NCI-H1436 (cell line): ENCODE data around the gene FN3KRP.

Experiments
- DNase-seq: peaks from one replicate; lab custom pipeline; 2025; lab: John Stamatoyannopoulos, UW

Gene FN3KRP

DNA sequence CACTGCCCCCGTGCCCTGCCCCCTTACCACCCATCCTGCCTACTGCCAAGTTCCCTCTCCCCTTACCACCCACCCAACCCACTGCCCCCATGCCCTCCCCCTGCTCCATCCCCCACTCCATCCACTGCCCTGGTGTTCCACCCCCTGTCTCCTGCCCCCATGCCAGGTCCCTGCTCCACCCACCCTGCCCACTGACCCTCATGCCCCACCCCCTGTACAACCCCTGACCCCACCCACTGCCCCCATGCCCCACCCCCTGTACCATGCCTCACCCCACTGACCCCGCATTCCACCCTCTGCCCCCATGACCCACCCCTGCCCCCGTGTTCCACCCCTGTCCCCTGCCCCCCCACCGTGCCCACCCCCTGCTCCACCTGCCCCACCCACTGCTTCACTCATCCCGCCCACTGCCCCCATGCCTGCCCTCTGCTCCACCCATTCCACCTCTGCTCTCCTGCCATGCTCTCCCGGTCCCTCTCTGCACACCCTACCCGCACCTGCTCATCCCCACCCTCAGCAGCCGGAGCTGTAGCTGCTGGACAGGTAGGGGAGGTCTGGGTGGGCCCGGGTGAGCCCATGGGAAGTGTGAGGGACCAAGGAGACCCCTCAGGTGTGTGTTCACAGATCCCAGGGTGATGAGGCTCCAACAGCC is 7.4 kb upstream of the FN3KRP start:
- DNase-seq = no peak

DNA sequence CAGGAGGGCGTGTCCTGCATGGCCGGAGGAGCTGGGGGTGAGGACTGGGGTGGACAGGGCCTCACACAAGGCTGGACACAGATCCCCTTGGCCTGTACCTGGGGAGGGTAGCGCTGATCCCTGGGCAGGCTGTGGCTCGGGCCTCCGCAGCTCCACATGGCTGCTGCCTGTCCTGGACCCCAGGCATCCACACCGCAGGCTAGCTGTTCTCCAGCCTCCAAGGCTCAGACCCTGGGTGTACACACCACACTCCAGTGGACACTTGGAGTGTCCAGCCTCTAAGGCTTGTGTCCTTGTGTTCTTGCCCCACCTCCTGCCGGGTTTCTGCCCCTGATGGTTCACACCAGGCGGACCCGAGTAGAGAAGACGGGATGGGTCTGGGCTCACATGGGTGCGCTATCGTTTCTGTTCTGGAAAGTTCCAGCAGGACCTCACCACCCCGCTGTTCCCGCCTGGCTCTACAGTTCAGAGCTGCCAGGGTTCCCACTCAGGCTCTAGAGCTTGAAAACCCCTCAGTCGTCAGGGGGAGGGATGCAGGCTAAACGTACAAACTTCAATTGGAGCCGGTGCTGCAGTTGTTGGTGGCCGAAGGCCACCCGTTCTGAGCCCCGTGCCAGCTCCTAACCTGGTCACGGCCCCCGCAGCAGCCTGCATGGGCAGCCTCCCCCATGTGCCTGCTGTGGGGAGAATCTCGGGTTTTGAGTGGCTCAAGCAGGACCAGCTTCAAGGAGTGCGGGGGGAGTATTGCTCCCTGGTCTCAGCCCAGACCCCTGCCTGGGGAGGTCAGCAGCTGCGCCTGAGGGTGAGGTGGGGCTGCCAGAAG is 6.6 kb upstream of the FN3KRP start:
- DNase-seq = no peak

DNA sequence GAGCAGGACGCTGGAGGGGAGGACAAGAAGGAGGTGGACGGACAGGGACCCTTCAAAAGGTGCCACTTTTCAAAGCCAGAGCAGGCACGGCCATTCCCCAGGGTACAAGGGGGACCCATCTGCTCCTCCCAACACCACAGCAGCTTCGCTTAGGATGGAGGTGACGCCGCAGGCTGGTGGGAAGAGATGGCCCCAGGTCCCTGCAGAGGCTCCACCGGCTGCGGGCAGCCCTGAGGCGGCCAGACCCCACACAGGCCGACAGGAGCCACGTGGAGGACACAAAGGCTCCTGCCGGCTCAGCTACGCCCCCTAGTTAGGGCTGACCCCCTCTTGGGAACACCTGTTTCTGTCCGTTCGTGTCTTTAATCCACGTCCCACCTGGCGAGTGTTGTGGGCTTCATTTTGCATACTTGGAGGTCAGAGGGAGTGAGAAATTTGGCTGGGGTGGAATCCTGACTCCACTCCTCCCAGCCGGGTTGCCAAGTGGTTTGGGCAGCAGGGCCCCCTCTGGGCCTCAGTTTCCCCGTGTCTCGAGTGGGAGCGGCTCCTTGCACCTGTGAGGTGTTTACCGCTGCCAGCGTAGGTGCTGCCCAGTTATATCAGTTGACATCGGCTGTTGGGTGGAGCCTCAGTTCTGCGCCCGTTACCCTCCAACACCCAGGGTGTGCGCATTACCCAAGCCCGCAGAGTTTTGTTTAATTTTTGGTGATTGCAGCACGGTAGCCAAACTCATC is 5.8 kb upstream of the FN3KRP start:
- no peak for DNase-seq

DNA sequence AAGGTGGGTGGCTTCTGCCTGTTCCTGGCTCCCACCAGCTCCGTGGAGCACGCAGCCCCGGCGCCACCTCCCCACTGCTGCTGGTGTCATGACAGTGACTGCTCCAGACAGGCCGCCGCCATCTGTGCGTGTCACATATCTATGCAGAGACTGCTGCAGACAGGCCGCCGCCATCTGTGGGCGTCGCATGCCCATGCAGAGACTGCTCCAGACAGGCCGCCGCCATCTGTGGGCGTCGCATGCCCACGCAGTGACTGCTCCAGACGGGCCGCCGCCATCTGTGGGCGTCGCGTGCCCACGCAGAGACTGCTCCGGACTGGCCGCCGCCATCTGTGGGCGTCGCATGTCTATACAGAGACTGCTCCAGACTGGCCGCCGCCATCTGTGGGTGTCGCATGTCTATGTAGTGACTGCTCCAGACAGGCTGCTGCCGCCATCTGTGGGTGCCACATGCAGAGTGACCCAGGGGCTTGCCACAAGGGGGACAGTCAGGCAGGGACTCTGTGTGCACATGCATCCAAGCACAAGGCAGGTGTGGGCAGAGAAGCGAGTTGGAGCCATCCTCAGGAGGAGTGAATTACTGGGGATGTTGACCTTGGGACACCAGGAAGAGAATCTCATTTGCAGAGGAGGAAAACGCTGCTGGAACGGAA is 3.3 kb upstream of the FN3KRP start:
- DNase-seq = no peak

DNA sequence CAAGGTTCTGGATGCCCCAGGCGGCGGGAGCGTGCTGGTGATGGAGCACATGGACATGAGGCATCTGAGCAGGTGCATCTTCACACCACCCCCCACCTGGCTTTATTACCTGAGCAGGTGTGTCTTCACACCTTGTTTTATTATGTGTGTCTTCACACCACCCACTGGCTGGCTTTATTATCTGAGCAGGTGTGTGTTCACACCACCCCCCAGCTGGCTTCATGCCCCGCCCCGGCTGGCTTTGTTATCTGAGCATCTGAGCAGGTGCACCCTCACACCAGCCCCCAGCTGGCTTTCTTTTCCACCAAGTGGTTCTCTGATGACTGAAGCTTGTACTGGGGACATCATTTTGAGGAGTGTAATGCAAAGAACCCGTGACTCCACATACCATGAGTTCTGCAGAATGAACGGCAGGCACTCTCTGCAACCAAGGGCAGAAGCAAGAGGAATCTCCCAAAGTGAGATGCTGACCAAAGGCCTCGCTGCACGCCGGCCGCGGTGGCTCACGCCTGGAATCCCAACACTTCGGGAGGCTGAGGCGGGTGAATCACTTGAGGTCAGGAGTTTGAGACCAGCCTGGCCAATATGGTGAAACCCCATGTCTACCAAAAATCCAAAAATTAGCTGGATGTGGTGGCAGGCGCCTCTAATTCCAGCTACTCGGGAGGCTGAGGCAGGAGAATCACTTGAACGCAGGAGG is 2.6 kb downstream of the FN3KRP start:
- no peak for DNase-seq

DNA sequence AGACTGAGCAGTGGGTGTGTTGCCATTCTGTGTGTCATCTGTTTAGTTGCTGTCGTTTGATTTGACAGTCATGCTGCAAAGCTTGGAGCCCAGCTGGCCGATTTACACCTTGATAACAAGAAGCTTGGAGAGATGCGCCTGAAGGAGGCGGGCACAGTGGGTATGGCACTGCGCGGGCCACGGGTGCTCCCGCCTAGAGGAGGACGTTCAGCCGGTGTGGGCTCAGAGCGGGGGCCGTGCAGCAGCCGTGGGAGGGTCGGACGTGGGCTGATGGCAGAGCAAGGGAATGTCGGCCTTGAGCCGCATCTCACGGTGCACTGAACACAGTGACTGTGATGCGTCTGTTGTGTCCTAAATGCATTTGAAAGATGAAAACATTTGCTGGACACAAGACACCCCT is 3.7 kb downstream of the FN3KRP start:
- DNase-seq = no peak

DNA sequence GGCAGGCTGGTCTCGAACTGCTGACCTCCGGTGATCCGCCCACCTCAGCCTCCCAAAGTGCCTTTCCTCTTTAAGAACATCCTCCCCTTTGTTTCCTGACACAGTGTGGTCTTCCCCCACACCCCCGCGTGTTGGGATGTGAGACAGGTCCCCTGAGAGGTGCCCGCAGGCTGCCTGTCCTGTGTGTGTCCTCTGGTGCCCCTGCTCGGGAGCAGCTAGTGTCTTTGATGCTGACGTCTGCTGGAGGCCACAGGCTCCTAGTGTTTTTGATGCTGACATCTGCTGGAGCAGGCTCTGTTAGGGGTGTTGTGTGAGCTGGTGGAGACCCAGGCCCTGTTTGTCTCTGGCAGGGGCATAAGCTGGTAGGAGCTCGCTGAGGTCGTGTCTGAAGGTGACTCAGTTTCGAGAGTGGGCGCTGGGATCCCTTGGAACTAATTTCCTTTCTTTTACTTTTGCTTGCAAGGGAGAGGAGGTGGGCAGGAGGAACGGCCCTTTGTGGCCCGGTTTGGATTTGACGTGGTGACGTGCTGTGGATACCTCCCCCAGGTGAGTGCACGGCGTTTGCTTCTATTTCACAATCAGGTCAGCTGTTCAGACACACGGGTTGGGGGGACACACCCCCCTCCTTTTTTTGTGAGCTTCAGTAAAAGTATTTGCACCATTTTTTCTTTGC is 6.0 kb downstream of the FN3KRP start:
- DNase-seq = no peak

DNA sequence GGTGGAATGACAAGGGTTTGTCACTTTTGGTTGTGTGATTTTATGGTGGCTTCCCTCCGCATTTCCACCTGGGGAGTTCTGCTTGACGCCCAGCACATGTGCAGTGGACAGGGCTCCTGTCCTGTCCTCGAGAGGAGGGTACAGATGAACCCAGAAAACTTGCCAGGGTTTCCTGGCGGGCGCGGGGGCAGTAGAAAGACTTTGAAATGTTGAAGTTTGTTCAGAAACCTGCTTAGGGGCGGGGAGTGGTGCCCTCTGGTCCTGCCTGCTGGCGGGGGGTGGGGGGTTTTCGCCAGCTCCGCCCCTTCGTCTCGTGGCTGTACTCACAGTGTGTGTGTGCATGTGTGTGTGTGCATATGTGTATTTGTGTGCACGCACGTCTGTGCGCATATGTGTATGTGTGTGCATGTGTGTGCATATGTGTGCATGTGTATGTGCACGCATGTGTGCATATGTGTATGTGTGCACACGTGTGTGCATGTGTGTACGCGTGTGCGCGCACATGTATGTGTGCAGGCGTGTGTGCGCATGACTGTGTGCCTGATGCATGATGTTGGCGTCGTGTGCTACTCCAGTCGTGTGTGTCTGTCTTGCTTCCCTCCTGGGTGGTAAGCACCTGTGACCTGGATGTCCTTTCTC is 6.8 kb downstream of the FN3KRP start:
- DNase-seq = no peak

DNA sequence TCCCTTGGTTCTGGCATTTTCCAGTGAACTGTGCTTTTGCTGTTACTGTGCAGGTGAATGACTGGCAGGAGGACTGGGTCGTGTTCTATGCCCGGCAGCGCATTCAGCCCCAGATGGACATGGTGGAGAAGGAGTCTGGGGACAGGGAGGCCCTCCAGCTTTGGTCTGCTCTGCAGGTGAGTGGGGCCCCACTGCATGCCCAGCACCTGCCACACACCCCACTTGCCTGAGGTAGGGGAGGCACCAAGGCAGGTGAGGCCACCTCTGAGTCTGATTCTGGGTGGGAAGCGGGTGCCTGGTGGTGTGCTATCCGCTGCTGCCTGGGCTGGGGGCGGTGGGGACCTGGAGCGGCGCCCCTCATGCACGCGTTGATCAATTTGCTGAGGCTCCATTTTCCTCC is 9.9 kb downstream of the FN3KRP start:
- DNase-seq = no peak

DNA sequence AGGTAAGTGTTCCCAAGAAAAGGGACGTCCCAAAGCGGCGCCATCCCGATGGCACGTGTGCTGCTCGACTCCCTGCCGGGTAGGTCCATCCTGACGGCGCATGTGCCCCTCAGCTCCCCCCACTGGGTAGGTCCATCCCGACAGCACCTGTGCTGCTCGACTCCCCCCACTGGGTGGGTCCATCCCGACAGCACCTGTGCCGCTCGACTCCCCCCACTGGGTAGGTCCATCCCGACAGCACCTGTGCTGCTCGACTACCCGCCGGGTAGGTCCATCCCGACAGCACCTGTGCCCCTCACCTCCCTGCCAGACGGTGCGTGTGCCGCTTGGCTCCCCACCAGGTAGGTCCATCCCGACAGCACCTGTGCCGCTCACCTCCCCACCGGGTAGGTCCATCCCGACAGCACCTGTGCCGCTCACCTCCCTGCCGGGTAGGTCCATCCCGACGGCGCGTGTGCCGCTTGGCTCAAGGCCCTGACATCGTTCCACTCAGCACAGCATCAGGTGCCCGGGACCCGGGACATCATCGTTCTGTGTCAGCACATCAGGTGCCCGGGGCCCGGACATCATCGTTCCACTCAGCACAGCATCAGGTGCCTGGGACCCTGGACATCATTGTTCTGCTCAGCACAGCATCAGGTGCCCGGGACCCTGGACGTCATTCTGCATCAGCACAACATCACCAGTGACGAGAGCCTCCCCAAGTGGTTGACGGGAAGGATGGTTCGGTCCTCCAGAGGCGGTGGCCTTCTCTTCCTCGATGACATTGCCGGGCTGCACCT is 13.2 kb downstream of the FN3KRP start:
- DNase-seq = no peak

DNA sequence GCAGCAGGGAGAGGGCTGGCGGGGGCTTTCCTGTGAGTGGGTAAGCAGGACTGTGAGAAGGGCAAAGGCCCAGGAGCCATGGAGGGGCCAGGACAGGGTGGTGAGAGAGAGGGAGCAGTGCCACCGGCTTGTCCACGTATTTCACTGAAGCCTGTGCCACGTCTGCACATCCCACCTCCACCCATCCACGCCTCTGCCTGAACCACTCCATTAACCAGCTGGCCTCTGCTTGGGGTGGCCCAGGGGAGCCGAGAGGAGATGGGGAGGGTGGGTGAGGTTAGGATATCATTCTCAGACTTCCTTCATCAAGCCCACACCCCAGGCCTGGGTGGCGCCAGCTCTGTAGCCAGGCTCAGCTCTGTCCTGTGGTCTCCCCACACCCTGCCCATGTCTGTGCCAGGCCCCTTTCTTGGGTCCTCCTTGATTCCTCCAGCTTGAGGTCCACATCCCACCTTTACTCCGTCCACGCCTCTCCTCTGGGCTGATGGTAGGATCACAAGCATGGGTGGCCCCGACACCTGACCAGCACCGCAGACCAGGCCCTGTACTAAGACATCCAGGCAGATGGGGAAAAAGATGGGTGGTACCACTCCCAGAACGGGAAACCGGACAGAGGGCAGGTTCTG is 15.7 kb downstream of the FN3KRP start:
- no peak for DNase-seq

DNA sequence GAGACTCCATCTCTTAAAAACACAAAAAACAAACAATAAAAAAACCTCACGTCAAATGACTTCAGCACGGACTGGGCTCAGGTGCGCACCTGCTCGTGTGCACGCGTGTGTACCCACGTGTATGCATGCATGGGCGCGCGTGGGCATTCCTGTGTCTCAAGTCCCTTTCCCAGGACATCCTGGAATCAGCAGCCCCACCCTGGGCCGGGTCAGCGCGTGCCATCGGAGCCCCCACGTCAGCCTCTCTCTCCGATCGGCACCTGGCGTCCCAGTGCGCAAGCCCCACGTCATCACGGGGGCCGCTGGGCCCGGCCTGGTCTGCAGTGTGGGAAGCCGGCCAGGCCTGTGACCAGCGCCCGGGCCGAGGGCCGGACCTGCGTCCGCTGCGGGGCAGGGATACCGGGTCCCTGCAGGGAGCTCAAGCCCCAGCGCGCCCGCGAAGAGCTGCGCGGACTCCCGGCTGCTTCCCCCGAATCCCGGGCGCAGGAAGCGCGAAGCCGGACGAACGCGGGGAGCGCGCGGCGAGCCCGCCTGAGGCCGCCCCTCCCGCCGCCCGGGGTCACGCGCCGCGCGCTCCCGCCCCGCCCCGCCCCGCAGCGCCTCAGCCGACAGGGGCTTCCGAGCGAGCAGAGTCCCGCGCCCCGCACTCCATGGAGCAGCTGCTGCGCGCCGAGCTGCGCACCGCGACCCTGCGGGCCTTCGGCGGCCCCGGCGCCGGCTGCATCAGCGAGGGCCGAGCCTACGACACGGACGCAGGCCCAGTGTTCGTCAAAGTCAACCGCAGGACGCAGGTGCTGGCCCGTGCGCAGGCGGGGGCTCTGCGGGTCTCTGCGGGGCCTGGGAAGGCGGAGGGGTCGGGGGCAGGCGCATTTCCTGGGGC is 18.7 kb downstream of the FN3KRP start, which contains the start of gene FN3K:
Gene FN3K, plus strand, starts transcription at position 629 of the 880 bp plus-strand sequence. Its CDS starts 22 bp downstream, at position 651.
- peak; percentile 65 for DNase-seq

DNA sequence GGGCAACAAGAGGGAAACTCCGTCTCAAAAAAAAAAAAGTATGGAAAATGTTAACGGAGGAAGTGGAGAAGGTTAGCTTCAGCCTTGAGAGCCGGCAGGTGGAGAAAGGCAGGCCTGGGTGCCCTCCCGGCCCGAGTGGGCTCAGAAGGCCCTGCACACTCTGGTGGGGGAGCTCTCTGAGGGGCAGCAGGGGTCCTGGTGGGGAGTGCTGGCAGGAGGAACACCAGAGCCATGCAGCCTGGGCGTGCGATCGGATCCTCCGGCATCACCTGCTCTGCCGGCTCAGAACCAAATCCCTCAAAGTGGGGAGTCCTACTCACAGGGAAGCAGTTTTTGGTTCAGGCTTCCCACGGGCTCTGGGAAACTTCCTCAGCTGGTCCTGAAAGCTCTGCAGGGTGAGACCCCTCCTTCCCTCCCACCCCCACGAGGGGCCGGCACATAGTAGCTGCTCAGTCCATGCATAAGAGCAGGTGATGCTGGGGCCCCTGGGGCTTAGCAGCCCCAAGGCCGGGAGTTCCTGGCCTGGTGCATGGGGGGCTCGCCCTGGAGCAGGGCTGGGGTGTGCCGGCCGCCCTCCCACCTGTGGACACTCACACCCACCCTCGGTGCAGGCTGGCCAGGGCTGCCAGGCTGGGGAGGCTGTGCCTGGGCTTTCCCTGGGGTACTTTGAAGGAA is 20.1 kb downstream of the FN3KRP start:
- no peak for DNase-seq

DNA sequence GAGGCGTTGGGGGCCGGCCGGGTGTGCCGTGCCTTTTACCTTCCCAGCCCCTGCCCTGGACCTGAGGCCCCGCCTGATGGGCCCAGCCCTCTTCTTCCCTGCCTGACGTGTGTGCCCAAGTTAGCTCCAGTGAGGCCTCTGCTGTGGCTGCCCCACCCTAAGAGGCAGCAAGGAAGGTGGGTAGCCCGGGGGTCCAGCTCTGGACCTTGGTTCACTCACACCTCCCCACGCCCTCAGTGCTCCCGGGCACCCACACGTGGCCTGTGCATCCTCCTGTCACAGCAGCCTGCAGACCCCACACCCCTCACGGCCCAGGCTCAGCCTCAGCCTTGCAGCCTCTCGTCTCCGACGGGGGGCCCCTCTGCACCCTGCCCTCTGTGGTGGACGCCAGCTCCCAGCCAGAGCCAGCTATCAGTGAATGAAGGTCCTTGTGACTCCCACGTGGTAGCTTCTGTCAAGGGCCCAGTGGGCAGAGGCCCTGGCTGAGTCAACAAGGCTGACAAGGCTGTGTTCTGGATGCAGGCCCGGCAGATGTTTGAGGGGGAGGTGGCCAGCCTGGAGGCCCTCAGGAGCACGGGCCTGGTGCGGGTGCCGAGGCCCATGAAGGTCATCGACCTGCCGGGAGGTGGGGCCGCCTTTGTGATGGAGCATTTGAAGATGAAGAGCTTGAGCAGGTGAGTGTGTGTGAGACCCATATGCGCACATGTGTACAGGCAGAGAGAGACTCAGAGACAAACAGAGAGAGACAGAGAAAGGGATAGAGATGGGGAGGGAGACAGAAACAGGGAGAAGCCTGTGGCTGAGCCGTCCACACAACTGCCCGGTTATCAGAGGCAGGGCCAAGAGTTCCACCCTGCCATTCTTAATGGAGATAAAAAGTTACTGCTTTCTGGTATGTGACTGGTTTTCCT is 21.7 kb downstream of the FN3KRP start:
- DNase-seq = no peak

DNA sequence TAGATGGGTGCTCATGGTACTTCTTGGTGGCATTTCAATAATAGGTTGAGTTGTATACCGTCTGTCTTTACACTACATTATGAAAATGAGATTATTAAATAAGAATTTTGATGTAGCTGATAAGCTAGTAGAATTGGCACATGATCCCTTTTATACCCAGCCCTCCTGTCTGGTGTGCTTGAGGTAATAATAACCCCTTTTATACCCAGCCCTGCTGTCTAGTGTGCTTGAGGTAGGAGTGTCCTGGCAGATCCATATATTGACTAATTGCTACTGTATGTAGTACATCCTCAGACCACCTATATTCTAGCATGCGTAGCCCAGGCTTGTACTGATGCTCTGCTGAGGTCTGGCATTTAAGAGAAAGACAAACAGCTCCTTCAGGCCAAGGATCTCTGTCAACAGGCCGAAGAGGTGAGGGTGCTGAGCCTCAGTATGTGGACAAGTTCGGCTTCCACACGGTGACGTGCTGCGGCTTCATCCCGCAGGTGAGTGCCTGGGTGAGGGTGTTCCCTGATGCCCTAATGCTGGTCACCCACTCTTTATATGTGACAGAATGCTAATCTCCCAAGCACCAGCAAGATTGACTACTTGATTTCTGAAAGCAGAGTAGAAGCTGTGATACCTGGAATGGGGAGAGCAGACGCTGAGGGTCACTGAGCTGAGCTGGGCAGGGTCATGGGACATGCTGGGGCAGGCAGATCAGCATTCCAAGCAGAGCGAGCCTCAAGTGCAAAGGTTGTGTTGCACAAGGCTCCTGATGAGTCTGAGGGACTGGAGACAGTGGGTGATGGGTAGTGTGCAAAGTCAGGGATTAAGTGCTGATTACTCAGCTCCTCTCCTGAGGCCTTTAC is 24.6 kb downstream of the FN3KRP start:
- DNase-seq = peak; percentile 17
